Measurements from ENCODE around the gene ANGPTL4.

Gene ANGPTL4

DNA sequence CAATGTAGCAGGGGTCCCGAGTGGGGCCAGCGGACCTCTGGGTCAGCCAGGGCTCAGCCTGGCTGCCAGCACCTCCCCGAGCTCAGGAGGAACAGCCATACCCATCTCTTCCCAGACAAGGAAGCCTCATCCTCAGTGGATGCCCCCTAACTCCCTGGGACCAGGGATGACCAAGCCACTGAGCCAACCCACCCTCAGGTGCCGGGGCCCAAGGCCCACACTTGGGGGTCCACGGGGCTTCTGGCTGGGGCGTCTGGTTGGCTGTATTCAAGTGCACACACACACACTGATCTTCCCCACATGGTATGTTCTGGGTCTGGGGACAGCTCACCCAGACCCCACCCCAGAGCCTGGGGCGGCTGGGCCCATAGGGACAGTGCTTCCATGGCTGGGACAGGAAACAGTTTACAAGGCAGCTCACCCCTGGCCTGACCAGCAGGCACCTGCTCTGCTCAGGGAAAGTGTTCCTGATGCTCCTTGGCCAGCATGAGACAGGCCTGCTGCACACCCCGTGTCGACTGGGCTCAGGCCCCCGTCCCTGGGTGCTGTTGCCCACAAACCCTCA, 33.9 kb downstream of the ANGPTL4 start:
- Histone ChIP-seq H3K79me2 (ENCODE audit: insufficient read depth, low read length) (peaks cover 67% of the 10 kb centered on the region), H3K4me1 (ENCODE audit: insufficient read depth, low read length, poor library complexity, severe bottlenecking) (peaks cover 11% of the 10 kb centered on the region), H4K20me1 (ENCODE audit: insufficient read depth, low read length, poor library complexity, severe bottlenecking) (peaks cover 43% of the 10 kb centered on the region), H2AFZ (ENCODE audit: low read length) (no peak overlapping the region), H3K9ac (ENCODE audit: low read depth, low read length, poor library complexity, severe bottlenecking) (no peak overlapping the region), H3K4me2 (ENCODE audit: low read depth, low read length, poor library complexity, severe bottlenecking) (no peak overlapping the region), H3K9me3 (ENCODE audit: insufficient read depth, low read depth, low read length) (no peaks in the 10 kb centered on the region), H3F3A (ENCODE audit: low read depth) (no peaks in the 10 kb centered on the region), H3K4me3 (ENCODE audit: low read length, poor library complexity, severe bottlenecking) (no peak overlapping the region), H3K27me3 (ENCODE audit: insufficient read depth, low read length, poor library complexity, severe bottlenecking) (no peaks in the 10 kb centered on the region), H3K36me3 (ENCODE audit: insufficient read depth, low read length) (peaks cover 21% of the 10 kb centered on the region; the same call in 1 of the 2 replicates), H3K9me2 (replicated peaks; ENCODE audit: low read depth, low read length) (no peaks in the 10 kb centered on the region)
- TF ChIP-seq, protein P1, sequence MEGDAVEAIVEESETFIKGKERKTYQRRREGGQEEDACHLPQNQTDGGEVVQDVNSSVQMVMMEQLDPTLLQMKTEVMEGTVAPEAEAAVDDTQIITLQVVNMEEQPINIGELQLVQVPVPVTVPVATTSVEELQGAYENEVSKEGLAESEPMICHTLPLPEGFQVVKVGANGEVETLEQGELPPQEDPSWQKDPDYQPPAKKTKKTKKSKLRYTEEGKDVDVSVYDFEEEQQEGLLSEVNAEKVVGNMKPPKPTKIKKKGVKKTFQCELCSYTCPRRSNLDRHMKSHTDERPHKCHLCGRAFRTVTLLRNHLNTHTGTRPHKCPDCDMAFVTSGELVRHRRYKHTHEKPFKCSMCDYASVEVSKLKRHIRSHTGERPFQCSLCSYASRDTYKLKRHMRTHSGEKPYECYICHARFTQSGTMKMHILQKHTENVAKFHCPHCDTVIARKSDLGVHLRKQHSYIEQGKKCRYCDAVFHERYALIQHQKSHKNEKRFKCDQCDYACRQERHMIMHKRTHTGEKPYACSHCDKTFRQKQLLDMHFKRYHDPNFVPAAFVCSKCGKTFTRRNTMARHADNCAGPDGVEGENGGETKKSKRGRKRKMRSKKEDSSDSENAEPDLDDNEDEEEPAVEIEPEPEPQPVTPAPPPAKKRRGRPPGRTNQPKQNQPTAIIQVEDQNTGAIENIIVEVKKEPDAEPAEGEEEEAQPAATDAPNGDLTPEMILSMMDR (conservative IDR thresholded peaks at IDR 0.05; ENCODE audit: low read length), result no peak
- no peak for TF ChIP-seq EZH2phosphoT487 (IDR thresholded peaks at IDR 0.05; ENCODE audit: borderline replicate concordance)

DNA sequence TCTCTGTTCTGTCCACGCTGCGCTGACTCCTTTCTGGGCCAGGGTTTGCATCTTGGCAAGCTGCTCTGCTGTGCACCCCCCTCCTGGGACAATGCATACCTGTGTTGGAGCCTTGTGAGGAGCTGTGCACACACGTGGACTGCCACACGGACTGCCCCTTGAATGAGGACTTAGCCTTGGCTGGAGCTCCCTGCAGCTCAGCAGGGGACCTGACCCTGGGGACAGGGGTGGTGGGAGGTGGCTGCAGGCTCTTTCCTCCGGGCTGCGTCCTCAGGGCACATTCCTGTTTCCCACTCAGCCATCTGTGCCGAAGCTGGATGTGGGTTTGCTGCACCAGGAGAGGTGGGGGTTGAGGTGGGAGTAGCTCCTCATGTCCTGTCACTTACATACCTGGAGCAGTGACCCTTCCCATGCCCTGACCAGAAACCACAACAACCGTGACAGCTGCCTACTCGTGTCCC, 34.4 kb downstream of the ANGPTL4 start:
- H3K4me2 ChIP-seq (ENCODE audit: low read depth, low read length, poor library complexity, severe bottlenecking), result no peak overlapping the region
- H3K9ac ChIP-seq (ENCODE audit: low read depth, low read length, poor library complexity, severe bottlenecking), result no peak overlapping the region
- H3K9me3 ChIP-seq (ENCODE audit: insufficient read depth, low read depth, low read length), result no peaks in the 10 kb centered on the region
- no peaks in the 10 kb centered on the region for H3K9me2 ChIP-seq (replicated peaks; ENCODE audit: low read depth, low read length)
- H3F3A ChIP-seq (ENCODE audit: low read depth), result no peaks in the 10 kb centered on the region
- H3K4me1 ChIP-seq (ENCODE audit: insufficient read depth, low read length, poor library complexity, severe bottlenecking), result peaks cover 7% of the 10 kb centered on the region
- no peaks in the 10 kb centered on the region for H3K27me3 ChIP-seq (ENCODE audit: insufficient read depth, low read length, poor library complexity, severe bottlenecking)
- TF ChIP-seq EZH2phosphoT487 (IDR thresholded peaks at IDR 0.05; ENCODE audit: borderline replicate concordance), result no peak
- TF ChIP-seq, protein P1 (conservative IDR thresholded peaks at IDR 0.05; ENCODE audit: low read length), result no peak
- H4K20me1 ChIP-seq (ENCODE audit: insufficient read depth, low read length, poor library complexity, severe bottlenecking), result peaks cover 38% of the 10 kb centered on the region
- H3K36me3 ChIP-seq (ENCODE audit: insufficient read depth, low read length), result peaks cover 26% of the 10 kb centered on the region; the same call in 1 of the 2 replicates
- peaks cover 62% of the 10 kb centered on the region for H3K79me2 ChIP-seq (ENCODE audit: insufficient read depth, low read length)
- no peak overlapping the region for H2AFZ ChIP-seq (ENCODE audit: low read length)
- no peak overlapping the region for H3K4me3 ChIP-seq (ENCODE audit: low read length, poor library complexity, severe bottlenecking)

DNA sequence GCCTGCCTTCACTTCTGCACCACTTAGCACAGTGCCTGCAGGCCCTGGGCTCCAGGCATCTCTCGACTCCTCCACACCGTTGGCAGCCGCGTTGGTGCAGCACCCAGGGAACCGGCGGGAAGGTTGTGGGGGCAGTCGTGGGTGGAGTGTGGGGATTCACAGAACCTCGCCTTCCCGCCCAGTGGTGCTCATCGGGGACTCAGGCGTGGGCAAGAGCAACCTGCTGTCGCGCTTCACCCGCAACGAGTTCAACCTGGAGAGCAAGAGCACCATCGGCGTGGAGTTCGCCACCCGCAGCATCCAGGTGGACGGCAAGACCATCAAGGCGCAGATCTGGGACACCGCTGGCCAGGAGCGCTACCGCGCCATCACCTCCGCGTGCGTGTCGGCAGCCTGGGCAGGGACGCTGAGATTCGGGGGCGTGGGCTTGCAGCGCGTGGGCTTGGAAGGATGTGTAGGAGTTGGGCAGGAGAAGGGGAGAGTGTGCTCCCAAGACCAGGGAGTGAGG, 35.8 kb downstream of the ANGPTL4 start:
- H3K4me3 ChIP-seq (ENCODE audit: low read length, poor library complexity, severe bottlenecking), result no peak overlapping the region
- peaks cover 5% of the 10 kb centered on the region for H3K4me1 ChIP-seq (ENCODE audit: insufficient read depth, low read length, poor library complexity, severe bottlenecking)
- no peaks in the 10 kb centered on the region for H3F3A ChIP-seq (ENCODE audit: low read depth)
- no peak overlapping the region for H3K4me2 ChIP-seq (ENCODE audit: low read depth, low read length, poor library complexity, severe bottlenecking)
- peaks cover 31% of the 10 kb centered on the region; the same call in 1 of the 2 replicates for H3K36me3 ChIP-seq (ENCODE audit: insufficient read depth, low read length)
- peaks cover 25% of the 10 kb centered on the region for H4K20me1 ChIP-seq (ENCODE audit: insufficient read depth, low read length, poor library complexity, severe bottlenecking)
- no peak overlapping the region for H3K9ac ChIP-seq (ENCODE audit: low read depth, low read length, poor library complexity, severe bottlenecking)
- H2AFZ ChIP-seq (ENCODE audit: low read length), result no peak overlapping the region
- TF ChIP-seq, protein P1 (conservative IDR thresholded peaks at IDR 0.05; ENCODE audit: low read length), result no peak
- no peak for TF ChIP-seq EZH2phosphoT487 (IDR thresholded peaks at IDR 0.05; ENCODE audit: borderline replicate concordance)
- H3K9me3 ChIP-seq (ENCODE audit: insufficient read depth, low read depth, low read length), result no peaks in the 10 kb centered on the region
- H3K79me2 ChIP-seq (ENCODE audit: insufficient read depth, low read length), result peaks cover 48% of the 10 kb centered on the region
- H3K27me3 ChIP-seq (ENCODE audit: insufficient read depth, low read length, poor library complexity, severe bottlenecking), result no peaks in the 10 kb centered on the region
- H3K9me2 ChIP-seq (replicated peaks; ENCODE audit: low read depth, low read length), result no peaks in the 10 kb centered on the region
